Left renal pelvis (tissue), 4 donors: ENCODE data around the gene ANO10. TPM values are rescaled to one million over a fixed set of nuclear protein-coding genes. Genes with fewer than 3 reads are reported as not detected.
A peak's percentile ranks its signal among the peaks of the same experiment; 100 is the strongest.
"Not testable (repeated sequence)": the region's sequence is repeated elsewhere in the genome, so short reads cannot be mapped to it uniquely, and the experiment has no call there.

ENCODE experiments used
- DNase-seq, 4 donors: peaks; one replicate each; pipeline ENCODE4 v3.0.0-alpha.2; 2013; ENCODE audit warnings: low read depth in 4 of 4, low spot score in 3 of 4
- polyA plus RNA-seq, 4 donors: library from polyadenylated mRNA; unstranded; fragments of 120-200 nt; gene quantifications; one replicate each; pipeline ENCODE4 v1.2.1, GENCODE V29; 2013; ENCODE audit not compliant: insufficient read length in 4 of 4

Gene ANO10, protein sequence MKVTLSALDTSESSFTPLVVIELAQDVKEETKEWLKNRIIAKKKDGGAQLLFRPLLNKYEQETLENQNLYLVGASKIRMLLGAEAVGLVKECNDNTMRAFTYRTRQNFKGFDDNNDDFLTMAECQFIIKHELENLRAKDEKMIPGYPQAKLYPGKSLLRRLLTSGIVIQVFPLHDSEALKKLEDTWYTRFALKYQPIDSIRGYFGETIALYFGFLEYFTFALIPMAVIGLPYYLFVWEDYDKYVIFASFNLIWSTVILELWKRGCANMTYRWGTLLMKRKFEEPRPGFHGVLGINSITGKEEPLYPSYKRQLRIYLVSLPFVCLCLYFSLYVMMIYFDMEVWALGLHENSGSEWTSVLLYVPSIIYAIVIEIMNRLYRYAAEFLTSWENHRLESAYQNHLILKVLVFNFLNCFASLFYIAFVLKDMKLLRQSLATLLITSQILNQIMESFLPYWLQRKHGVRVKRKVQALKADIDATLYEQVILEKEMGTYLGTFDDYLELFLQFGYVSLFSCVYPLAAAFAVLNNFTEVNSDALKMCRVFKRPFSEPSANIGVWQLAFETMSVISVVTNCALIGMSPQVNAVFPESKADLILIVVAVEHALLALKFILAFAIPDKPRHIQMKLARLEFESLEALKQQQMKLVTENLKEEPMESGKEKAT
- 10 to 100 TPM; 33.3 to 49.5 (median 35.8) TPM for polyA plus RNA-seq

DNA sequence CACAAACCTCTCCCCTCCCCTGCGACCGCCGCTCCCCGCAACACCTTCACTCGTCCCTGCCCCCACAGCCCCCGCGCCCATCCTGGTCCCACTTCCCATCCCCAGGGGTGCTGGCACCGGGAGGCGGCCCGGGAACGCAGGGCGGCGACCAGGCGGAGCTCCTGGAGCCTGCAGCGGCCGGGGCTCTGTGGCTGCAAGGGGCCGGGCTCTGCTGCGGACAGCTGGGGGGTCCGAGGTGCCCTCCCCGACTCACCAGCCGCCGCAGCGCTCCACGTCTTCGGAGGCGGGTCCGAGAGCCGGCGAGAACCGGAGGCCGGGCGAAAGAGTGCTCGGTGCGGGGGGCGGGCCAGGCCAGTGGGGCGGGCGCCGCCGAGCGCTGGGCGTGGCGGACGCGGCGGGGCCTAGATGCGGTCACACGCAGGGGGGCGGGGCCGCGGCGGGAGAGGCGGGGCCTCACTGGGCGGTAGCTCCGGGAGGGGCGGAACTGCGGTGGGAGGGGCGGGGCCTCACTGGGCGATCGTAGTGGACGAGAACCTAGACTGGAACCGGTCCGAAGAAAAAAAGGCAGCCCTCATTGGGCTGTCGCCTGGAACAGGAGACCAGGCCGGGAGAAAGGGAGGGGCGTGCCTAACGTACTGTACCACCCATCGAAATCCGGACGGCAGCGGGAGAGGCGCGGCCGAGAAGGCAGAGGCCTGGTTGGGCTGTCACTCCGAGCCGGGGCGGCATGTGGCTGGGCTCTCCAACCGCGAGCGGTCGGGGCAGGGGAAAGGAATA is at the start of gene ANO10:
TSS of gene ANO10 (minus strand) at position 356 of the 777 bp plus-strand sequence. CDS start 16,159 bp downstream, outside the sequence.
- peak; percentile 95 to 97 (median 96) for DNase-seq

DNA sequence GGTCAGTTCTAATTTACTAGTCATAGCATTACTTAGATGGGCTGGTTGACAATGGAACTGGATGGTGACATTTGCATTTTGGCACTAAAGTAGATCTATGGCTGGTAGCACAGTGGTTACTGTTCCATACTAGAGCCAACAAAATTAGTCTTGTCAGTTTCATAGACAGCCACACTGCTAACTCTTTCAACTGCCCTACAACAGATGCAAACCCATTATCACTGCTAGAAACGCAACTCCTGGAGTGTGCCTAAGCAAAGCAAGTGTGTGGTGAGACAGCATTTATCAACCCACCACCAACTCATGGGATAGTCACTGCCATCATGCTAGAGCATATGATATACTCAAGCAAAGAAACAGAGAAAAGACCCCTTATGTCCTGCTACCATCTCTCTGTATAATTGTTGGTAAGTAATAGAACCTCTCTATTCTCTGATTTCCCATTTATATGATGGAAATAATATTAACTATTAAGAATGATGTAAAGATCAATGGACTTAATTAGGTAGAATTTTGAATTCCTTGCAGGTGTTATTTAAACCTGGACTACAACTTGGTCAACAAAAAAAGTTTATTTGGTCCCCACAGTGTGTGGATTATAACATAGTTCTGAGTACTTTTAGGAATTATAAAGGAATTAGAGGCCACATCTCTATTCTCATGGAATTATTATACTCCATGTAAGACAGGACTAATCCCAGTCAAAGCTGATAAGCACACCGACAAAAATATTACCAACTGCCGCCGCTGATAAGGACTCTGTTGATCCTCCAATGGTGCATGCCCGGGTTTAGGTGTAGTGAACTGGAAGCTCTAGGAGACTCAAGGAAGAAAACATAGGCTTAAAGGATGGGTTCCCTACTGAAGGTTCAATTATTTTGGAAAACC is 49.1 kb upstream of the ANO10 start:
- DNase-seq, result no peak

DNA sequence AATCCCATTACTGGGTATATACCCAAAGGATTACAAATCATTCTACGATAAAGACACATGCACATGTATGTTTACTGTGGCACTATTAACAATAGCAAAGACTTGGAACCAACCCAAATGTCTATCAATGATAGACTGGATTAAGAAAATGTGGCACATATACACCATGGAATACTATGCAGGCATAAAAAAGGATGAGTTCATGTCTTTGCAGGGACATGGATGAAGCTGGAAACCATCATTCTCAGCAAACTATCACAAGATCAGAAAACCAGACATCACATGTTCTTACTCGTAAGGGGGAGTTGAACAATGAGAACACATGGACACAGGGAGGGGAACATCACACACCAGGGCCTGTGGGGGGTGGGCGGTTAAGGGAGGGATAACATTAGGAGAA is 43.2 kb upstream of the ANO10 start:
- not testable (repeated sequence) for DNase-seq

DNA sequence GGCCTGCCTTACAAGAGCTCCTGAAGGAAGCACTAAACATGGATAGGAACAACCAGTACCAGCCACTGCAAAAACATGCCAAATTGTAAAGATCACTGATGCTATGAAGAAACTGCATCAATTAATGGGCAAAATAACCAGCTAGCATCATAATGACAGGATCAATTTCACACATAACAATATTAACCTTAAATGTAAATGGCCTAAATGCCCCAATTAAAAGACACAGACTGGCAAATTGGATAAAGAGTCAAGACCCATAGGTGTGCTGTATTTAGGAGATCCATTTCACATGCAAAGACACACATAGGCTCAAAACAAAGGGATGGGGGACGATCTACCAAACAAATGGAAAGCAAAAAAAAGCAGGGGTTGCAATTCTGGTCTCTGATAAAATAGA is 39.6 kb upstream of the ANO10 start:
- not testable (repeated sequence) for DNase-seq

DNA sequence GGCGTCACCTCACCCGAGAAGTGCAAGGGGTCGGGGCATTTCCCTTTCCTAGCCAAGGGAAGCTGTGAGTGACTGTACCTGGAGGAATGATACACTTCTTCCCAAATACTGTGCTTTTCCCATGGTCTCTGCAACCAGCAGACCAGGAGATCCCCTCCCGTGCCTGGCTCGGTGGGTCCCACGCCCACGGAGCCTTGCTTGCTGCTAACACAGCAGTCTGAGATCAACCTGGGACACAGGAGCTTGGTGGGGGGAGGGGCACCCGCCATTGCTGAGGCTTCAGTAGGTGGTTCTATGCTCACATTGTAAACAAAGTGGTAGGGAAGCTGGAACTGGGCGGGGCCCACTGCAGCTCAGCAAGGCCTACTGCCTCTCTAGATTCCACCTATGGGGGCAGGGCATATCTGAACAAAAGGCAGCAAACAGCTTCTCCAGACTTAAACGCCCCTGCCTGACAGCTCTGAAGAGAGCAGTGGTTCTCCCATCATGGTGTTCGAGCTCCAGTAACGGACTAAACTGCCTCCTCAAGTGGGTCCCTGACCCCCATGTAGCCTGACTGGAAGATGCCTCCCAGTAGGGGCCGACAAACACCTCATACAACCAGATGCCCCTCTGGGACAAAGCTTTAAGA is 37.6 kb upstream of the ANO10 start:
- no peak for DNase-seq

DNA sequence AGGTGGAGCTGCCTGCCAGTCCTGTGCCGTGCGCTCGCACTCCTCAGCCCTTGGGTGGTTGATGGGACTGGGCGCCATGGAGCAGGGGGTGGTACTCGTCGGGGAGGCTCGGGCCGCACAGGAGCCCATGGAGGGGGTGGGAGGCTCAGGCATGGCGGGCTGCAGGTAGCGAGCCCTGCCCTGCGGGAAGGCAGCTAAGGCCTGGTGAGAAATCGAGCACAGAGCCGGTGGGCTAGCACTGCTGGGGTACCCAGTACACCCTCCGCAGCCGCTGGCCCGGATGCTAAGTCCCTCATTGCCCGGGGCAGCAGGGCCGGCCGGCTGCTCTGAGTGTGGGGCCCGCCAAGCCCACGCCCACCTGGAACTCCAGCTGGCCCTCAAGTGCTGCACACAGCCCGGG is 34.6 kb upstream of the ANO10 start:
- not testable (repeated sequence) for DNase-seq

DNA sequence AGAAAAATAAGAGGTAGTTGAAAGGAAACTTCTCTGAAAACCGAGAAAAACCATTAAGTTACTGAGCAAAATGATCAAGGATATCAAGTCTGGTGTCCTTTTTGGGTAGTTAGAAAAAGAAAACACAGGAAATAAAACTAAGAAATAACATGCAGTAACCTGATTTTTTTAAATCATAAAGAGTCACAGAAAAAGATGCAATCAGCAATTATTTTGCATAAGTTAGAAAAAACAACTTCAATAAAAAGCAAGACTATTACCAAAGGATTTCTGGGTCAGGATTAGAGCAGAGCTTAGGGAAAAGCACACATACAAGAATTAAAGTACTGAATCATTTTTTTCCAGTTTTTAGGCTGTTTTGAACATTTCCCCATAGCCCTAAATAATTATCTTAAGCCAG is 28.5 kb upstream of the ANO10 start:
- DNase-seq, result no peak

DNA sequence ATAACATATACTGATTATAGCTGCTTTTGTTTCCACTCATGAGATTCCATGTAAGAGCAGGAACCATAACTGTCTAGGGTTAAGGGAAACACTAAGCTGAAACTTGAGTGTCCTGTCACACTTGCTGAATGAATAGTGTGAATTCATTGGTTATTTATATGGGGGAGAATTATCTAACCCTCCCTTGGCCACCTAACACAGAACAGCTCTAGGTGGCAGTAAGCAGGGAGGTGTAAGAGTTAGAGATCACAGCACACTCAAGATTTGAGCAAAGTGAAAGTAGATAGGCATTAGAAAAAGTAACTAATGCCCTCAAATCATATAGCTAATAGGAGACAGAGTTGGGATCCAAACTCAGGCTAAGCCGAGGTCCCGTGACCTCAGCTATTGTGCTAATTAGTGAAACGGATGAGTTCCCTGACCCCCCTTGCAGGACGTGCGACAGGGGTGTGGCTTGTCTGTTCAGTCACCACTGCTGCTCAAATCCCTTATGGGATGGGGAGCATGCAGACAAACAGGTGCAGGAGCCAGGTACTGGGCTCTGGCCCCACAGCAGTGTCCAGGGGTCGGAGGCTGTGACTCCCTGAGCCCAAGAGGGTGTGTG is 27.7 kb upstream of the ANO10 start:
- DNase-seq, result no peak

DNA sequence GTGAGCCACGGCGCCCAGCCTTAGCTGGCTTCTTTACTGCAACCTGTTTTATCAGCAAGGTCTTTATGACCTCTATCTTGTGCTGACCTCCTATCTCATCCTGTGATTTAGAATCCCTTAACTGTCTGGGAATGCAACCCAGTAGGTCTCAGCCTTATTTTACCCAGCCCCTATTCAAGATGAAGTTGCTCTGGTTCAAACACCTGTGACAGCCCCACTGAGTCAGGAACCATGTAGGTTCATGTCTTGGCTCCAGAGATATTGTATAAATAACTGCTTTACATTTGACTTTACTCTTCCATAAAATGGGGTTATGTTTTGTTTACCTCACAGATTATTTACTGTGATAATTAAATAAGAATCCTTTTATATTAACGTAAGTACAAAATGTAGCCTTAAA is 27.1 kb upstream of the ANO10 start:
- no peak for DNase-seq

DNA sequence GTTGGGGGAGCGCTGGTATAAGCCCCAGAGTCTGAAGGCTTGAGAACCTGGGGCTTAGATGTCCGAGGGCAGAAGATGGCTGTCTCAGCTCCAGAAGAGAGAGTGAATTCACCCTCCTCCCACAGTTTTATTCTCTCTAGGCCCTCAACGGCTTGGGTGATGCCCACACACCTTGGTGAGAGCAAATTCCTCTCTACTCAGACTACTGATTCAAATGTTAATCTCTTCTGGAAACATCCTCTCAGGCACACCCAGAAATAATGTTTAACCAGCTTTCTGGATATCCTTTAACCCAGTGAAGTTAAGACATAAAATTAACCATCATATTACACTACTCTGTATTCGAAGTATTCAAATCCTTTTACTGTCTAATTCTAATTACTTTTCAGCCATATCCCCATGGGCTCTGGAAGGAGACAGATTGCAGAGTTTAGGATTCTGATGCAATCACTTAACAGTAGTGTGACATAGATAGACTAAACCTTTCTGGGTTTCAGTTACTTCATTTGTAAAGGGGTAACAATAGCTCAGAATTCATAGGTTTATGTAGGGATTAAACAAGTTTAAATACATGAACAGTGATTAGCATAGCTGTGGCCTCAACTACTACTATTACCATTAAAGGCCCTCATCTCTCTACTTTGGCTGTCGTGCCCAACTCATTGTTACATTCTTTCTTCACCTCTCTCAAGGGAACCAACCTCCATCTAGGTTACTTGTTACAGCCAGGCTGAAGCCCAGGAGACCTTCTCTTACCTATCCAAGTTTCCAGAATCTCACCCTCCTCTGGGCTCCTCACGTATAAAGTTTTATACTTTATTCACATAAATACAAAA is 25.7 kb upstream of the ANO10 start:
- DNase-seq, result no peak

DNA sequence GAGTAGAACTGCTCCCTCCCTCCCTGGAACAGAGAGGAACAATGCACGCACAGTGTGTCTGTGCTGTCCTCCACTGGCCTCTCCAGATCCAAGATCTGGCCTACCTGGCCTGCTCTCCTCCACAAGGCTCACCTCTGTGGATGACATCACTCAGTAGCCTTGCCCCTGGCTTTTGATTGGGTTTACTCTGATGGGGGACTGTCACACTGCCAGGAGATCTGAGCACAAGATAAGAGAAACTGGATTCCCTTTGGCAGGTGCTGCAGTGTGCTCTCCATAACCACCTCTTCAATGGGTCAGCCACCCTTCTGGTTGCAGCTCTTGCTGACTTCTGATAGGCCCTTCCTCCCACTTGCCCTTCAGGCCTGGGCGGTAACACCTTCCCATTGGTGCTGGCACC is 22.6 kb upstream of the ANO10 start:
- no peak for DNase-seq

DNA sequence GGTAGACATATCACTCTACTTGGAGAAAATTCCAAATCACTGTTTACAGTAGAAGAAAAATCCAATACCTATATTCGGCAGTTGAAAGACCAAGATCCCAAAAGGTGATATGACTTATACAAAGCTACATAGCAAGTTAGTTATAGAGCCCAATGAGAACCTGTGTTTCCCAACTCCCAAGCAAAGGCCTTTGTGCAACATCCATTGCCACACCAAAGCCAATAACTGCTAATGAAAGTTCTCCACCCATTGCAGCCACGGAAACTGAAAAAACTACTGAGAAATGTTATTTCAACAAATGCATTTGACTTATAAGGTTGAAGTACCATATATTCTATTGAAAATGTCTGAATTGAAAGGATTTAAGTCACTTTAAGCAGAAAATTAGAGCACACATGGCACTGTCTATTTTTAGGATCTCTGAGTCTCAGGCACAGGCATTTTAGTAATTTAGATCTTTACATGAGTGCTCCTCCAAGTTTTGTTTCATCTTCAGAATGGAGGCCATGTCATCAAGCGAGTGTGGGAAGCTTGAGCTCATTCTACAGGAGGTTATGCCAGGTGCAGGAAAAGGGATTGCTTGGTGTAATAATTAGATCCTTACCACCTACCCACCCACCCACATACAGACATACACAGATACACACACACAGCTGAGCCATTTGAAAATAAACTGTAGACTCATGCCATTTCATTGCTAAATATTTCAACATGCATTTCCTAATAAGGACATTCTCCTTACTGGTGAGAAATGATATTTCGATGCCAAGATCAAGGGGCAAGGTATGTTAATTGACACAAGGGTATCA is 19.7 kb upstream of the ANO10 start:
- no peak for DNase-seq

DNA sequence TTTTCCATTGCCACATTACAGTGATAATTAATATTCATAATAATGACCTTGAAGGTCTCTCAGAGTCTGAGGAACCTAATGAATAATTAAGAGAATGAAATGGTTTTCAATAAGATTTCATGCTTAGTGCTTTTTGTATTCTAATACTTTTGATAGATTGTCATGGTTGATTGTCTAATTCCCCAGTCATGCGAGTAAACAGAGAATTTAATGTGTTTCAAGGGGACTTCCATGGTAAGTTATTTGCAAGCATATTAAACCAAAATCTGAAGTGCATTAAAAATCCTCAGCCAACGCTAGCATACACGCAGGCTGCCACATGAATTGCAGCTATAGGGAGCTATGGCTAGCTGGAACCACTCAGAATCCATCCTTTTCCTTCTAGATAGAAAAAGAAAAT is 18.9 kb upstream of the ANO10 start:
- DNase-seq, result no peak

DNA sequence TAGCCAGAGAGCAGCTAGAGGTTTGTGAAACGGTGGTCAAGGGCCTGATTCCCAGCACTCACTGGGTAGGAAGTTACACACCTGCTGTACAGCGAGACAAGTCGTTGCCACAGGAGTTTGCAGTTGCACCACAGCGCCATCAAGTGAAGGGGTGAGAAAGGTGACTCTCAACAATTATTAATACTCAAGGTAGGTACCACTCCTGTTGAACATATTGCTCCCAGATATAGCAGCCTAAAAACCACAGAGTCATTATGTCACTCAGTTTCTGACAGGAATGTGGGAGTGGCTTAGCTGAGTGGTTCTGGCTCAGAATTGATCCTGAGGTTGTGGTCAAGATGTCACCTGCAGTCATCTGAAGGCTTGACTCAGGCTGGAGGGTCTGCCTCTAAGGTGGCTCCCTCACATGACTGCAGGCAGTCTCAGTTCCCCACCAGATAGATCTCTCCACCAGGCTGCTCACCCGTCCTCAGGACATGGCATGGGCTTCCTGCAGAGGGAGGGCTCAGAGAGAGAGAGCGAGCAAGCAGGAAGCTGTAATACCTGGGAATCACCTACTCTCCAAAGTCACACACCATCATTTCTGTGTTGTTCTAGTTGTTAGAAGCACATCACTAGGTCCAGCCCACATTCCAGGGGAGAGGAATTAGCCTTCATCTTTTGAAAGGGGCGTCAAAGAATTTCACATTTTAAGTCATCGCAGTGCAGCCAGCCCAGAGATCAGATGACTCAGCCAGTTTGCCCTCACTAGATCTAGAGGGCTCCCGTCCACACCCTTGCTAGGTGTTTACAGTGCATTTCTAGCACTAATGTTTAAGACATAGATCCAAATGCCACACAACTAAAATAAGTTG is 17.0 kb upstream of the ANO10 start:
- no peak for DNase-seq

DNA sequence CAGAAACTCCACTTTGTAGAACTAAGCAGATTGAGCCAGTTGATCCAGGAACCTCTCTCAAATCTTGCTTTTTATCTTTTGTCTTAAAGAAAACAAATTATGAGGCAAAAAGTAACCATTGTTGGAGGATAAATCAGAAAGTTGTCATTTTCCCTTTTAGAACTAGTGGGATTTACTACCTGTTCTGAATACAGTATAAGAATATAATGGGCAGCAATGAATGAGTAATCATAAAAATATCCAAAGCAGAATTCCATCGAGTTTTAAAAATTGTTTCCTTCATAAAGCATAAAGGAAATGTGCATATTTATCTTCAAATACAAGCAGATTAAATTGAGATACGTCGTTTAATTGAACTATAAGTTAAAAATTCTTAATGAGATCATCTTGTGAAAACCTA is 15.9 kb upstream of the ANO10 start:
- no peak for DNase-seq

DNA sequence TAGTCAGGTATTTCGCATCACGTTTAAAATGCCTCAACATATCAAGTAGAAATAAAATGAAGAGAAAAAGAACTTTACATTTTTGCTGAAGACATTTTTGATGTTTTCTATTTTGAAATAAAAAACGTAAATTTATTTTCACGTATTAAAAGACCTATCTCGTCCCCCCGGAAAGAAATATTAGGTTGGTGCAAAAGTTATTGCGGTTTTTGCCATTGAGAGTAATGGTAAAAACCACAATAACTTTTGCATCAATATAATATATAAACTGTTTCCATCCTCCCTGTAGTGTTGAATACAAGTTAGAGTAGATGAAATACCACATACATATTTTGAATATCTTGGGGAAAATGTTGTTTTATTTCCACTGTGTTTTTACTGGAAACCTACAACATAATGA is 11.2 kb upstream of the ANO10 start:
- DNase-seq, result no peak

DNA sequence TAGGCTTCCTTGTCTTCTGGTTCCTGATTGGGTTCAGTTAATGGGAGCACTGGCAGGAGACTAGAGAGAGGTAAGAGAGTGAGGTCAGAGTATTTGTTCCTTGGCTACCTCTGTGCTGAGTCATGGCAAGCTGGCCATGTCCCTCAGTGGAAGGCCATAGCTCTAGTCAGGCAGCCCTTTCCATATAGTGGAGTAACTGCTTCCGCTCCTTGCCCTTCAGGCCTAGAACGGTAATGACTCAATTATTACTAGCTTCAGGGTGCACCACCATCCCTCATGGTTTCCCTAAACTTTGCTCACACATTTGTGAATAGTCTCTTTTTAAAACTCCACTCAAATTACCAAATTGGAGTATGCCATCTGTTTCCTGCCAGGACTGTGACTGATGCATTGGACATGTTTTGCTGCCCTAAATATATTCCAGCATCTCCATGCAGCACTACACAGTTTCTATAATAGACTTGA is 10.5 kb upstream of the ANO10 start:
- DNase-seq, result no peak
